GM21723 (cell line): Measurements from ENCODE around the gene HECTD2.
"Not testable (repeated sequence)": the region's sequence is repeated elsewhere in the genome, so short reads cannot be mapped to it uniquely, and the experiment has no call there.

Source experiments
- ATAC-seq: cut with Tn5 transposase; IDR thresholded peaks from one replicate; pipeline ENCODE4 v1.9.1; 2021; ENCODE audit warnings: mild to moderate bottlenecking, moderate library complexity; ENCODE audit not compliant: unreplicated experiment

HECTD2 gene

DNA sequence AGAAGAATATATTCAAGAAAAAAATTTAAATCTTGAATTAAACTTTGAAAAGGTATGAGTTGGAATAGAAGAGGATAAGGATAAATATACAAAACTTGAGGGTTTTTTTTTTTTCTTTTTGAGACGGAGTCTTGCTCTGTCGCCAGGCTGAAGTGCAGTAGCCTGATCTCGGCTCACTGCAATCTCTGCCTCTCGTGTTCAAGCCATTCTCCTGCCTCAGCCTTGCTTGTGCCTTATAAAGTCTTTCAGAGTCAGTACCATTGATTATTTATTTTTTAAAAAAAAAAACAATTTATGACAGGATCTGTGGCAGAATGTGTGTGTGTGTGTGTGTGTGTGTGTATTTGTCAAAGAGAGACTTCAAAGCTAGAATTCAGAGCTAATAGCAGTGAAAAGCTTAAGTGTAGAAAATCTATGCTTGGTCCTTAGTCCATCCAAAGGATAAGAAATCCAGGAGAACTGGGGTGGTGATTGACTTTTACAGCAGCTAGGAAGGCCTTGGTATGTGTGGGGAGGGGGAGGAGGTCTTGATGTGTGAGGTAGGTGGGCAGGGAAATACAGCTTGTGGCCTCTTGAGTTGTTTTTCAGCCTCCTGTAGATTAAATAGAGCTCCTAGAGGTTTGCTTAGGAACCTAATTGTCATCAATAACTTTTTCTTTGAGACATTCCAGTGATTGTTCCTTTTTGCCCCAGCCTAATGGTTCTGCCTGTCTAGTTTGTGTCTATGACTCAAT, 2.4 kb downstream of the HECTD2 start:
- no peak for ATAC-seq

GRCh38 chr10:91415816-91416215, 5.7 kb downstream of the HECTD2 start:
- ATAC-seq, result no peak

DNA sequence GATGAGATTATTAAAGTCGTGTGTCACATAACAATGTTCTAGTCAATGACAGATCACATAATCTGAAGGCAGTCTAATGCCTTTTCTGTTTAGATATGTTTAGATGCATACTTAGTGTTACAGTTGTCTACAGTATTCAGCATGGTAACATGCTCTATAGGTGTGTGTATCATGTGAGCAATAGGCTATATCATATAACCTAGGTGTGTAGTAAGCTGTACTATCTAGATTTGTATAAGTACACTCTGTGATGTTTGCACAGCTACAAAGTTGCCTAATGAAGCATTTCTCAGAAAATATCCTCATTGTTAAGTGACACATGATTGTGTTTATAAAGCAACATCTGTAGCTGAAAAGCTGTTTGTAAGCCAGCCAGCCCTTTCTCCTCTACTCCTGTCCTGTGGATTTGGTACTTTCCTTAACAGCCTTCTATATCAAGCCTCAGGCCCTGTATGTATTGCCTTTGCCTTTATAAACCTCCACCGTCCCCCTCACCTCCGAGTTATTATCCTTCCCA, 6.3 kb downstream of the HECTD2 start:
- no peak for ATAC-seq

GRCh38 chr10:91418416-91418815, 8.3 kb downstream of the HECTD2 start:
- no peak for ATAC-seq

- no peak for ATAC-seq
These were observed 10.7 kb downstream of the HECTD2 start for GRCh38 chr10:91420868-91421267.

DNA sequence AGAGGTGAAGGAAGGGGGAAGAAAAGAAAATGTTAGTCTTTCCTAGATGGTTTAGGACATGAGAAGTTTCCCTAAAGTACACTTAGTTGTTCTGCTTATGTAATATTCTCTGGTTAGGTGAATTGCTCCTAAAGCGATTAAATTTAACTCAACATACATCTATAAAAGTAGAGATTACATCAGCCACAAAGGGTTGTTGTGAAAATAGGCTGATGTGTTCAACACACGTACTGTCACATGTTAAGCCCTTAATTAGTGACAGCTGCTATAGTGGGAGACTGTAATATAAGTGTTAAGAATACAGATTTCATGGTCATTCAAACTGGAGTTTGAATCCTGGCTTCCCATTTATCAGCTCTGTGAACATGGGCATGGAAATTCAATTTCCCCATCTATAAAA, 12.8 kb downstream of the HECTD2 start:
- no peak for ATAC-seq

- ATAC-seq, result no peak
These were observed 13.9 kb downstream of the HECTD2 start for GRCh38 chr10:91424016-91424415.

- no peak for ATAC-seq
These were observed 22.0 kb downstream of the HECTD2 start for GRCh38 chr10:91432175-91432574.

- ATAC-seq, result no peak
These were observed 23.5 kb downstream of the HECTD2 start for GRCh38 chr10:91433620-91434019.

DNA sequence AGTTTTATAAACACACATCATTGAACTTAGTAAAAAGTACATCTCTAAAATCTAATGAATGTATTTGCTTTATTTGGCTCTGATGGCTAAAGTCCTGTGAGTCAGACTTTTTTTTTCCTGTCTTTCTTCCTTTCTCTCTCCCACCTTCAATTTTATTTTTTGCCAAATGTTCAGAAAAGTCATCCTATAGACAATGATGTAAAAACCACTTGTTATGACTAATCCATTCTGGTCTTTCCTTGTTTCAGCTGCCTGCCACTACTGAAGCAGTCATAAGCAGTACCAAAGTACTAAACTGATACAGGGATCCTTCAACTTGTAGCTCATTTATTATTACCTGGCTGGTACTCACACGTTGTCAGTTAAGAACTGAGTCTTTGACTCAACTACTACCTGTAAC, 23.9 kb downstream of the HECTD2 start:
- no peak for ATAC-seq

DNA sequence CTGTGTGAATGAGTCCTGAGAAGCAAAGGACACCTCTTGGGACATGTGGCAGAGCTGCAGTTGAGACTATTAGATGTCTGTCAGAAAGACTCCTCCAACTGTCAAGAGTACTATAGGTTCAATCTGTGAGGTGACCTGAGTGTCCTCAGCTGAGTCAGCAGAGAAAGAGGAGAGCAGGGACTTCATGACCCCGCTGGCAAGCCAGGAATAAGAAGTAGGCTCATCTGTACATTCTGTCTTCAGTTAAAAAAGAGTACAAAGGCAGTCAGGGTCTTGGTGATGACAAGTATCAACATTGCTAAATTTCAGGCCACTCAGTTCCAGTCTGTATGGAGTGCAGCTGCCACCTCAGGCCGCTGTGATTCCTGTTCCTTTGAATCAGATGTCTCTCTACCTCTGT, 25.1 kb downstream of the HECTD2 start:
- ATAC-seq, result no peak

DNA sequence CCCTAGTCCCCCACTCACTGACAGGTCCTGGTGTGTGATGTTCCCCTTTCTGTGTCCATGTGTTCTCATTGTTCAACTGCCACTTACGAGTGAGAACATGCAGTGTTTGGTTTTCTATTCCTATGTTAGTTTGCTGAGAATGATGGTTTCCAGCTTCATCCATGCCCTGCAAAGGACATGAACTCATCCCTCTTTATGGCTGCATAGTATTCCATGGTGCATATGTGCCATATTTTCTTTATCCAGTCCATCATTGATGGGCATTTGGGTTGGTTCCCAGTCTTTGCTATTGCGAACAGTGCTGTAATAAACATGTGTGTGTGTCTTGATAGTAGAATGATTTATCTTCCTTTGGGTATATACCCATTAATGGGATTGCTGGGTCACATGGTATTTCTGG, 28.1 kb downstream of the HECTD2 start:
- ATAC-seq, result not testable (repeated sequence)

DNA sequence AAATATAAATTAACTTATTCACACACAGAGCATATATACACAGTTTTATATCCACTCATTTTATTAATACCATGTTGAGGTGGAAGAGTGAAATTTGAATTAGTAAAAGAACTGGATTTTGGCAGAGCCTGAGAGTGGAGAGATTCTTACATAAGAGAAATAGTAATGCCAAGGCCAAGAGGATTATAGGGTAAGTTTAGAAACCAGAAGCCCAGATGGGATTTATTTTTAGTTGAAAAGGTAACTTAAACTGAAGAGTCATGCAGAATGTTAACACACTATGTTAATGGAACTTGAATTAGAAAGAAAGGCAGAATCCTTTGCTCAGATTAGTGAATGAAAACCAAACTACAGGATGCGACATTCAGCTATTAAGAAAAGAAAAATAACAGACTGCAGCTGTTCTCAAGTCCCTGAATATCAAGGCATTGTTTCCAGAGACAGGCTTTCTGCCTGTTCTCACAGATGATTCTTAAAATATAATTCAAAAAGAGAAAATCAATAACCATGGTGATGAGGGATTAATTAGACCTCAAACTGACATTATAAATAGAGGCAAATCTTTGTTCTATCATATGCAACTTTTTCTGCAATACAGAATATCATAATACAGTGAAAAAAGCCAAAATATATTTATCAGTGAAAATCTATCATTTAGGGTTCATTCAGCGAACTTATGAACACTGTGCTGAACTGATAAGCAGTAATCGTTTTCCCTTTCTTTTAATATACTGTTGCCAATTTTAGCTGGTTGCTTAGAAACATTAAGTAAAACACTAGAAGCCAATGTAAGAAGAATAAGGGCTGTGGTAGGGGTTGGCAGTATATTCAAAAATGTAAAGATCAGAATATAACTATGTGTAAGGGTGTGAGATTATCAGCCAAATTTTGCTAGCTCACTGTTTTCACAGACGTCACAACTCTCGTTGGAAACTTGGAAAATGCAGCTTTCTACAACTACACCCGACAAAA, 34.4 kb downstream of the HECTD2 start:
- ATAC-seq, result no peak

DNA sequence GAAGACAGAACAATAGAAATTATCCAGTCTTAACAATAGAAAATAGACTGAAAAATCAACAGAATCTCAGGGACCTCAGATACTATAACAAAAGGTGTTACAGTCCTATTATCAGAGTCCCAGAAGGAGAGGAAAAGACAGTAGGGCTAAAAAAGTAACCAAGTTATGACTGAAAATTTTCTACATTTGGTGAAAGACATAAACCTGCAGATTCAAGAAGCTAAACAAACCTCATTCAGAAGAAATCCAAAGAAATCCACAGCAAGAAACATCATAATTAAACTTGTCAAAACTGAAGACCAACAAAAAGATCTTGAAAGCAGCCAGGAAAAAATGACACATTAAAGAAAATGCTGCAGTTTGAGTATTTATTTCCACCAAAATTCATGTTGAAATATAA, 41.9 kb downstream of the HECTD2 start:
- ATAC-seq, result no peak

GRCh38 chr10:91453535-91453934, 43.4 kb downstream of the HECTD2 start:
- ATAC-seq, result no peak

GRCh38 chr10:91455135-91455534, 45.0 kb downstream of the HECTD2 start:
- ATAC-seq, result not testable (repeated sequence)

DNA sequence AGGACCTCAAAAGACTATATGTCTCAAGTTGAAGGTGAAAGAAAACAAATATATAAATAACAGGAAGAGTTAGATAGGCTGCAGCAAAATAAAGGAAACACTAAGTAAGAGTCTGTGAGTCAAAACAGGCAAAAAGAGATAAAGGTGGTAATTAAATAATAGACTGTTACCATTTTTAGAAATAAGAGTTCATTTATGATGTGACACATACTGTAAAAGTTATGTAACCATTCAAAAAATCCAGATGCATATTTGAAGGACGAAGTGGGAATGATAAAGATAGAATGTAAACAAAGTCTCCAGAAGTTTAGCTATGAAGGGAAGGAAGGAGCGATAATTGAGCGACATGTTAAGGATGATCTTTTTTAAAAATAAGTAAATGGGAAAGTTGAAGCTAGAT, 50.5 kb downstream of the HECTD2 start:
- ATAC-seq, result no peak

DNA sequence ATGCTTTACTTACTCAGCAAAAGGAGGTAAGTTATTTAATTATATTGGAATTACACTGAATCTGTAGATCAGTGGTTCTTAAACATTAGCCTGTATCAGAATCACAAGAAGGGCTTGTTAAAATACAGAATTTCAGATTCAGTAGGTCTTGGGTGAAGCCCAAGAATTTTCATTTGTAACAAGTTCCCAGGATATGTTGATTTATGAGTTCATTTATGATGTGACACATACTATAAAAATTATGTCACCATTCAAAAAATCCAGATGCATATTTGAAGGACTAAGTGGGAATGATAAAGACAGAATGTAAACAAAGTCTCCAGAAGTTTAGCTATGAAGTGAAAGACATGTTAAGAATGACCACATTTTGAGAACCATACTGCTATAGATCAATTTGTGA, 52.3 kb downstream of the HECTD2 start:
- ATAC-seq, result no peak

DNA sequence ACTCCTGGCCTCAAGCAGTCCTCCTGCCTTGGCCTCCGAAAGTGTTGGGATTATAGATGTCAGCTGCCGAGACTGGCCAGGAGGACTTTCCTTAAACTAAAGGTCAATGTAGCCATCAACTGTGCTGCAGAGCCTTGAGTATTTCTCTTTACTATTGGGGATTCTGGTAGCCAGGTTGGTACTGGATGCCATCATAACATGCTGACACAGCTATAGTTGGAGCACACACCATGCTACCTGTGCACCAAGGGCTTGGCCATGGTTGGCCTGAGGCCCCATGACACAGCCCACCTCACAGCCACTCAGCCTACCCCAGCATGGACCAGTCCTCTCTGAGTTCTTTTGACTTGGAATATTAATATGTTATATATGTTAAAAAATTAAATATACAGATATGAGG, 54.4 kb downstream of the HECTD2 start:
- ATAC-seq, result no peak

DNA sequence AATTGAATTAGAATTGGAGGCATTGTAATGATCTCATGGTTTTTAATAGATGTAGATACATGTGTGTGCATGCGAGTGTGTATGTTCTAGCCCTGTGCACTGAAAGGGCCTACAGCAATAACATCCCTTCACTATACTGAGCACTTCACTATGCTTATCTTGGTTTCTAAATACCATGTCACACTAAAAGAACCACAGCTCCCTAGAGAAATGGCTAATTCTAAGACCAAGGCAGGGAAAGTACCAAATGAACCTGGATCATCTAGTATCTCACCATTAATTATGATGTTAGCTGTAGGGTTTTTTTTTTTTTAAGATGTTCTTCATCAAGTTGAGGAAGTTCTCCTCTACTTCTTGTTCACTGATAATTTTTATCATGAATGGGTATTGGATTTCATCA, 55.1 kb downstream of the HECTD2 start:
- no peak for ATAC-seq

- ATAC-seq, result no peak
These were observed 57.0 kb downstream of the HECTD2 start for GRCh38 chr10:91467114-91467513.

DNA sequence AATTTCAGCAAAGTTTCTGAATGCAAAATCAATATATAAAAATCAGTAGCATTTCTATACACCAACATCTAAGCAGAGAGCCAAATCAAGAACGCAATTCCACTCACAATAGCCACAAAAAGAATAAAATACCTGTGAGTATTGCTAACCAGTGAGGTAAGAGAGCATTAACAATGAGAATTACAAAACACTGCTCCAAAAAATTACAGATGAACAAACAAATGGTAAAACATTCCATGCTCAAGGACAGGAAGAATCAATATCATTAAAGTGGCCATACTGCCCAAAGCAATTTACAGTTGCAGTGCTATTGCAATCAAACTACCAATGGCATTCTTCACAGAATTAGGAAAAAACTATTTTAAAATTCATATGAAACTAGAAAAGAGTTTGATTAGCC, 61.5 kb downstream of the HECTD2 start:
- no peak for ATAC-seq
